Prostate gland (tissue), 2 donors: ENCODE data around the gene ANKRD62. TPM values are rescaled to one million over a fixed set of nuclear protein-coding genes. Genes with fewer than 3 reads are reported as not detected.
"Not testable (repeated sequence)": the region's sequence is repeated elsewhere in the genome, so short reads cannot be mapped to it uniquely, and the experiment has no call there.

ENCODE experiments used
- DNase-seq: peaks from one replicate; pipeline ENCODE4 v3.0.0-alpha.2; 2019; ENCODE audit warnings: low spot score
- H3K27ac ChIP-seq, 2 donors: fragments of 200-600 bp; sonication (generic); 2 replicates each; pipeline ENCODE4 v1.5.1; 2017 to 2019
- H3K27me3 ChIP-seq: fragments of 200-600 bp; sonication (generic); replicated peaks from 2 replicates; pipeline ENCODE4 v1.5.1; 2019; ENCODE audit not compliant: insufficient read depth
- H3K36me3 ChIP-seq, 2 donors: fragments of 200-600 bp; sonication (generic); 1 replicate in 1 of 2; 2 replicates in 1 of 2; pipeline versions ENCODE4 v1.5.1 to v1.8.1; 2017 to 2019
- H3K4me1 ChIP-seq: fragments of 200-600 bp; sonication (generic); replicated peaks from 2 replicates; pipeline ENCODE4 v1.5.1; 2019
- H3K4me3 ChIP-seq, 2 donors: fragments of 200-600 bp; sonication (generic); 2 replicates each; pipeline ENCODE4 v1.5.1; 2017 to 2019
- H3K9me3 ChIP-seq: fragments of 200-600 bp; sonication (generic); 2 replicates; pipeline ENCODE4 v1.5.1; 2017
- POLR2A ChIP-seq: fragments of 450-650 bp; IDR thresholded peaks from one replicate; pipeline ENCODE4 v1.6.1; 2016; ENCODE audit warnings: antibody characterized with exemption, mild to moderate bottlenecking
- POLR2AphosphoS5 ChIP-seq: sonication (generic); formaldehyde crosslinking; IDR thresholded peaks from one replicate; pipeline ENCODE4 v1.6.1; 2017; ENCODE audit warnings: antibody characterized with exemption
- WGBS: methylation state at CpG from one replicate; pipeline ENCODE4 v1.1.5; 2018; 5-methylcytosine and 5-hydroxymethylcytosine counted together
- intact Hi-C: fragments of 100-400 bp; cut with DNase I; formaldehyde crosslinking; loops from one replicate; pipeline ENCODE4 v1.14.2; 2022
- total RNA-seq, 2 donors: library from RNA; depleted of rRNA; stranded (reverse); fragments of >200 nt; gene quantifications; one replicate each; pipeline ENCODE4 v1.1.0, GENCODE V29; 2016
- TF ChIP-seq, protein P1 (sequence below), 4 experiments: fragments of 200-600 bp in 2 of 4; fragments of 450-650 bp in 2 of 4; sonication (generic) in 2 of 4; IDR thresholded peaks; 1 replicate in 3 of 4; 2 replicates in 1 of 4; pipeline ENCODE4 v1.5.1; 2016 to 2019; ENCODE audit warnings: antibody characterized with exemption in 4 of 4, mild to moderate bottlenecking in 2 of 4, moderate library complexity in 2 of 4

The ANKRD62 gene
- total RNA-seq, 2 donors from 2014 or later, result 4.3 TPM; not detected in 1

DNA sequence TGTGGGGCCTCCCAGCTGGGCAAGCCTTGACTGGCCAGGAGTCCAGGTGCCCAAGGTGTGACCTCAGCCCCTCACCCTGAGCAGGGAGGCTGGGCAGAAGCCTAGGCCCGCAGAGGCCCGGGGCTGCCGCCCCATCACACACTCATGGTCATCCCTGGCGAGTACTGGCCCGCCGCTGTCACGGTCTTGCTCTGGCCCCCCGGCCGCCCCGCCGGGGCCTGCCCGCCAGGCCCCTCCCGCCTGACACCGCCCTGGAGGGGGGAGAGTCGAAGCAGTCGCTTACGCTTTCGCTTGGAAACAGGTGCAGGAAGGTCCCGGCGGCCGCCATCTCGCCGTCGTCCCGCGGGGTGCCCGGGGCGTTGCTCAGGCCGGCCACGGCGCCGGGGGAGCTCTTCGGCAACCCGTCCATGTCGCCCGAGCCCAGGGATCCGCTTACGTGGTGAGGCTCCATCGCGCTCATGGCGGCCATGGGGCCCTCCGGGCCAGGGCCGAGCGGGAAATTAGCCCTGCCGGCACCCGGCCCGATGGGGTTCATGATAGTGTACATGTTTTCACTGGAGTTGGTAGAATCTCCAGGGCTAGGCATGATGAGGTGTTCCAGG, 26.6 kb upstream of the ANKRD62 start:
- Histone ChIP-seq H3K4me1 (no peaks in the 10 kb centered on the region), H3K4me3 (no peak overlapping the region), H3K27me3 (no peaks in the 10 kb centered on the region), H3K27ac (no peak overlapping the region), H3K36me3 (no peaks in the 10 kb centered on the region), H3K9me3 (no peaks in the 10 kb centered on the region)
- TF ChIP-seq, protein P1, sequence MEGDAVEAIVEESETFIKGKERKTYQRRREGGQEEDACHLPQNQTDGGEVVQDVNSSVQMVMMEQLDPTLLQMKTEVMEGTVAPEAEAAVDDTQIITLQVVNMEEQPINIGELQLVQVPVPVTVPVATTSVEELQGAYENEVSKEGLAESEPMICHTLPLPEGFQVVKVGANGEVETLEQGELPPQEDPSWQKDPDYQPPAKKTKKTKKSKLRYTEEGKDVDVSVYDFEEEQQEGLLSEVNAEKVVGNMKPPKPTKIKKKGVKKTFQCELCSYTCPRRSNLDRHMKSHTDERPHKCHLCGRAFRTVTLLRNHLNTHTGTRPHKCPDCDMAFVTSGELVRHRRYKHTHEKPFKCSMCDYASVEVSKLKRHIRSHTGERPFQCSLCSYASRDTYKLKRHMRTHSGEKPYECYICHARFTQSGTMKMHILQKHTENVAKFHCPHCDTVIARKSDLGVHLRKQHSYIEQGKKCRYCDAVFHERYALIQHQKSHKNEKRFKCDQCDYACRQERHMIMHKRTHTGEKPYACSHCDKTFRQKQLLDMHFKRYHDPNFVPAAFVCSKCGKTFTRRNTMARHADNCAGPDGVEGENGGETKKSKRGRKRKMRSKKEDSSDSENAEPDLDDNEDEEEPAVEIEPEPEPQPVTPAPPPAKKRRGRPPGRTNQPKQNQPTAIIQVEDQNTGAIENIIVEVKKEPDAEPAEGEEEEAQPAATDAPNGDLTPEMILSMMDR (IDR thresholded peaks at IDR 0.05), result no peak
- TF ChIP-seq POLR2AphosphoS5 (no peak), POLR2A (no peak)
- intact Hi-C loops, result no loop called here
- DNase-seq, result no peak
- 95% methylated on average over 47 of the region's 47 CpGs for WGBS

DNA sequence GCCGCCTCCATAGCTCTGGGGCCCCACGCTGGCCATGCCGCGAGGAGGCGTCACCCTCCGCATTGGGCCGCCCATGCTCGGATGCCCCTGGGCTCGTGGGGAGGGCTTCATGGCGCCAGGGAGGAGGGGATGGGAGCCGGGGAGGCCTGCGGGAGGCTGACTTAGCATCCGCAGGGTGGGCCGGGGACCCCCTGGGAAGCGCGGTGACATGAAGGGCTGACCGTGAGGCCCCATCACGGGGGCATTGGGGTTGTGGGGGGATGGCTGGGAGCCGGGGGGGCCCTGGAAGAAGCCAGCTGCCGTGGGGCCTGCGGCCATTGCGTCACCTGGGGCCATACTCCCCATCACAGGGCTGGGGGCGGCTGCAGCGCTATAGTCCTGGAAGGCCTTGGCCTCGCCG, 26.0 kb upstream of the ANKRD62 start:
- no peaks in the 10 kb centered on the region for H3K9me3 ChIP-seq
- TF ChIP-seq POLR2AphosphoS5 (no peak), POLR2A (no peak)
- TF ChIP-seq, protein P1 (IDR thresholded peaks at IDR 0.05), result no peak
- no peak overlapping the region for H3K27ac ChIP-seq
- no peak for DNase-seq
- intact Hi-C loops, result no loop called here
- H3K4me1 ChIP-seq, result no peaks in the 10 kb centered on the region
- no peak overlapping the region for H3K4me3 ChIP-seq
- H3K27me3 ChIP-seq, result no peaks in the 10 kb centered on the region
- whole genome bisulfite sequencing, result 97% methylated on average over 17 of the region's 26 CpGs
- no peaks in the 10 kb centered on the region for H3K36me3 ChIP-seq

DNA sequence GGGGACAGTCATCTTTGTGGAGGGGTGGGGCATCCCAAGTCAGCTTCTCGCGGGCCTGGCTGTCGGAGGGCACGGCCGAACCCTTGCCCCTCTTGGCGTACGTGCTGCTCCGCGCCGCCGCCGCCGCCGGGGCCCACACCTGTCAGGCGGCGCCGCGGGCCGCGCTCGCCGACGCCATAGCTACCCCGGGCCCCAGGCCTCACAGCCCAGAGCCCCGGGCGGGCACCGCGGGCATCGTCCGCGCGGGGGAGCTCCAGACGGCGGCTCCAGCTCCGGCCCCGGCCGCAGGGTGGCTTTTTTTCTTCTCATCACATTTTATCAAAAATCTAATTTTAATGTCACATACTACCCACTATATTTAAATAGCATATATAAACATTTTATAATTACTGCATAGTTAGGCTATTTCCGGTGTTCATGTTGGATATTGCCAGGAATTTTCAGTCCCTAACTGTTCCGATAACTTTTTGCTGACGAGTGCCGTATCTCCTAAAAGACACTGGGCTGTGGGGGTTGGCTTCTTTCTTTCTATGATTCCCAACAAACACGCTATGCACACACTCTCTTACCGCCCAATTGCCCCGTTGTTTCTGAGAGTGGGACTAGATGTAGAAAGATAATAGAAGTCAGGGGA, 25.2 kb upstream of the ANKRD62 start:
- 79% methylated on average over 44 of the region's 44 CpGs for WGBS
- H3K36me3 ChIP-seq, H3K27me3 ChIP-seq, DNase-seq, intact Hi-C loops, H3K27ac ChIP-seq, H3K9me3 ChIP-seq, H3K4me1 ChIP-seq, H3K4me3 ChIP-seq: not testable (repeated sequence)

DNA sequence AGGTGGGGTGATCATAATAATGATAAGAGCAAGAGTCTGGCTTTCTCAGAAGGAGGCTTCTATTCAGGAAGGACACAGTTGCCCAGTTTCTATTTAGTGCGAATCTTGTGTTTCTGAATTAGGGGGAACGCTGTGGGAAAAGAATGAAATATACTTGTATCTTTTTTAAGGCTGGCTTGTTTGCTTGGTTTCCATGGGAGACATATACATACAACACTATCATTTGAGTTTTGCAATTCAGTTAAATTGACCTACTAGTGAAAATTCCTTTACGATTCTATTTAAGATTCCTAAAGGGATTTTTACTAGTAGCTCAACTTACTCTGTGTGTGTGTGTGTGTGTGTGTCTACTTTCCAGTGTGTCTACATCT, 24.7 kb upstream of the ANKRD62 start:
- WGBS, result 66% methylated on average over 3 of the region's 3 CpGs
- no peak for DNase-seq
- no peak overlapping the region for H3K27ac ChIP-seq
- TF ChIP-seq POLR2A, result no peak
- TF ChIP-seq, protein P1 (IDR thresholded peaks at IDR 0.05), result no peak
- no peak for TF ChIP-seq POLR2AphosphoS5
- intact Hi-C loops, result no loop called here
- no peaks in the 10 kb centered on the region for H3K27me3 ChIP-seq
- H3K9me3 ChIP-seq, result no peaks in the 10 kb centered on the region
- H3K4me1 ChIP-seq, result no peaks in the 10 kb centered on the region
- no peak overlapping the region for H3K4me3 ChIP-seq
- H3K36me3 ChIP-seq, result no peaks in the 10 kb centered on the region

DNA sequence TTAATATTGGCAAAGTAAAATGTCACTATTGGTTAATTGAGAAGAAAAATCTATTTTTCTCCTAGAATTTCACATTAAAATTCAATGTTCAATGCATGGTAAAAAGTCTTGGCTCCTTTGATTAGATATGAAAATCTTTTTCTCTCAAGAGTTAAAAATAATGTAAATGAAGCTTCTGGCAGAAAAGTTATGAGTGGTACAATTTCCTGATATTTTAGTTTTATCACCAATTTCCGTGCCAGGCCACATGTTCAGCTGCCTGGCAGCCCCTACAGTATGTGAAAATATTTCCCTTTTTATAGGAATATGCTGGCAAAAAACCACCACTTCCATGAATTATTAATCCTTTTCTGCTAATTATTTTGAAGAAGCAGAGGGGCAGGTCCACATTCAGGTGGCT, 22.6 kb upstream of the ANKRD62 start:
- H3K9me3 ChIP-seq, H3K27me3 ChIP-seq, H3K36me3 ChIP-seq, H3K4me1 ChIP-seq, DNase-seq, intact Hi-C loops, H3K27ac ChIP-seq, H3K4me3 ChIP-seq: not testable (repeated sequence)
- WGBS, result 39% methylated on average over 1 of the region's 1 CpG

DNA sequence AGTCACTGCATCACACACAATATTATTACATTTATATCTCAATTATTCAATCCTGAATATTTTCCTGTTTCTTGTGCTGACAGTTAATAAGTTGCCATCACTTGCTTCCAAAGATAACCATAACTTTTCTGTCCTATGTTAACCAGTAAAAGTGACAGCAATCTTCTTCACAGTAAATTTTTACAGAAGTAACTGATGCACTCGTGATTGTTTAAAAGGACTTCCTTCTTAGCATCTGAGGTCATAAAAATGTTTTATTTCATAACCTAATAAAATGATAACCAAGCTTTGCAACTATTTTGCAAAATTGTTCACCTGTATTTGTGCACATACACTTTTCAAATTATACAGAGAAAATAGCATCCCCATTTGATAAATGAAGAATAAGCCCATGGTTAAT, 20.6 kb upstream of the ANKRD62 start:
- TF ChIP-seq POLR2AphosphoS5 (no peak), POLR2A (no peak)
- TF ChIP-seq, protein P1 (IDR thresholded peaks at IDR 0.05), result no peak
- Histone ChIP-seq H3K4me3 (no peak overlapping the region), H3K36me3 (no peaks in the 10 kb centered on the region), H3K27ac (no peak overlapping the region), H3K4me1 (no peaks in the 10 kb centered on the region), H3K9me3 (no peaks in the 10 kb centered on the region), H3K27me3 (no peaks in the 10 kb centered on the region)
- intact Hi-C loops, result no loop called here
- WGBS, result 26% methylated on average over 1 of the region's 1 CpG
- DNase-seq, result no peak
